ENCODE data around the gene ATP6V0A1. TPM values are rescaled to one million over a fixed set of nuclear protein-coding genes. Genes with fewer than 3 reads are reported as not detected.
"Not testable (repeated sequence)": the region's sequence is repeated elsewhere in the genome, so short reads cannot be mapped to it uniquely, and the experiment has no call there.

The ATP6V0A1 gene
- total and polyA plus RNA-seq, 4 donors, result 71.1 to 321 (median 199) TPM

GRCh38 chr17:42535155-42536047 is 76.7 kb downstream of the ATP6V0A1 start:
- peak overlapping the region; percentile 78 for H3K27ac ChIP-seq (ENCODE audit: low read depth, low read length)
- H3K27me3 ChIP-seq (ENCODE audit: control insufficient read depth, insufficient read depth, low read length), result no peaks in the 10 kb centered on the region
- peaks cover 26% of the 10 kb centered on the region for H3K4me1 ChIP-seq (ENCODE audit: control insufficient read depth, insufficient read depth, low read length)
- DNase-seq (ENCODE audit: low read depth in 4 of 6, low spot score in 6 of 6), result no peak
- no peaks in the 10 kb centered on the region for H3K9me3 ChIP-seq (ENCODE audit: control insufficient read depth, insufficient read depth, low read length)
- WGBS (ENCODE audit: insufficient coverage), result 30% methylated on average over 20 of the region's 26 CpGs
- H3K4me3 ChIP-seq (ENCODE audit: low read depth, low read length), result peak overlapping the region; percentile 54
- H3K36me3 ChIP-seq (ENCODE audit: control insufficient read depth, insufficient read depth, low read length), result peaks cover 25% of the 10 kb centered on the region

- Histone ChIP-seq H3K27ac (ENCODE audit: low read depth, low read length) (peak within 1 kb of the TSS; percentile 78), H3K4me3 (ENCODE audit: low read depth, low read length) (peak within 1 kb of the TSS; percentile 54), H3K9me3 (ENCODE audit: control insufficient read depth, insufficient read depth, low read length) (no peaks in the 10 kb centered on the region), H3K27me3 (ENCODE audit: control insufficient read depth, insufficient read depth, low read length) (no peaks in the 10 kb centered on the region), H3K36me3 (ENCODE audit: control insufficient read depth, insufficient read depth, low read length) (peaks cover 31% of the 10 kb centered on the region), H3K4me1 (ENCODE audit: control insufficient read depth, insufficient read depth, low read length) (peaks cover 26% of the 10 kb centered on the region)
- under 1% methylated on average over 40 of the region's 40 CpGs for WGBS (ENCODE audit: insufficient coverage)
- DNase-seq (ENCODE audit: low read depth in 4 of 6, low spot score in 6 of 6), result peak in 5 of 6 donors; percentile 76 to 96 (median 89)
These were observed 77.3 kb downstream of the ATP6V0A1 start, which contains the start of gene NAGLU for GRCh38 chr17:42536048-42536371. TSS of gene NAGLU (plus strand) at chr17:42536241. CDS start at chr17:42536273, 32 bp downstream.

DNA sequence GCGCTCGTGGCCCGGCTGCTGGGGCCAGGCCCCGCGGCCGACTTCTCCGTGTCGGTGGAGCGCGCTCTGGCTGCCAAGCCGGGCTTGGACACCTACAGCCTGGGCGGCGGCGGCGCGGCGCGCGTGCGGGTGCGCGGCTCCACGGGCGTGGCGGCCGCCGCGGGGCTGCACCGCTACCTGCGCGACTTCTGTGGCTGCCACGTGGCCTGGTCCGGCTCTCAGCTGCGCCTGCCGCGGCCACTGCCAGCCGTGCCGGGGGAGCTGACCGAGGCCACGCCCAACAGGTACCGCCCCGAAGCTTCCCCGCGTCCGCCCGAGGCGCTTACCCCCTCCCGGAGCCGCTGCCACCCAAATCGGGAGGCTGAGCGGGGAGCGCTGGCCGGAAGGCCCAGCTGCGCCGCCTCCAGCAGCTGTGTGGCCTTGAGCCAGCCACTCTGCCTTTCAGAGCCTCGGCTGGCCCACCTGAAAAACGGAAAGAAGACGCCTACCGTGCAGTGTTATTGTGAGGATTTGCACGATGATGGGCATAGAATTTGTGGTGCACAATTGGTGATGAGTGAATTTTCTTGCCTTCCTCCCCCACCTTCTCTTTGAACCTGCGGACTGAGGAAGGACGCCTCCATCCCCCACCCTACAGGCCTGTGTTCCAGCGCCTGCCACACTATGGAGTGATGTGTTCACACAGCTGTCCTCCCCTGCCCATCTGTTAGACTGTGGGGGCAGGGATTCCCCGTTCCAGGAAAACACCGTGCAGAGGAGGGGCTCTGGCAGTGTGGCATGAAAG is 77.9 kb downstream of the ATP6V0A1 start:
- DNase-seq (ENCODE audit: low read depth in 4 of 6, low spot score in 6 of 6), result peak in 3 of 6 donors; percentile 33 to 81 (median 72)
- Histone ChIP-seq H3K9me3 (ENCODE audit: control insufficient read depth, insufficient read depth, low read length) (no peaks in the 10 kb centered on the region), H3K4me3 (ENCODE audit: low read depth, low read length) (peak overlapping the region; percentile 54), H3K4me1 (ENCODE audit: control insufficient read depth, insufficient read depth, low read length) (peaks cover 26% of the 10 kb centered on the region), H3K27me3 (ENCODE audit: control insufficient read depth, insufficient read depth, low read length) (no peaks in the 10 kb centered on the region), H3K27ac (ENCODE audit: low read depth, low read length) (peak overlapping the region; percentile 8), H3K36me3 (ENCODE audit: control insufficient read depth, insufficient read depth, low read length) (peaks cover 36% of the 10 kb centered on the region)
- WGBS (ENCODE audit: insufficient coverage), result under 1% methylated on average over 58 of the region's 65 CpGs

DNA sequence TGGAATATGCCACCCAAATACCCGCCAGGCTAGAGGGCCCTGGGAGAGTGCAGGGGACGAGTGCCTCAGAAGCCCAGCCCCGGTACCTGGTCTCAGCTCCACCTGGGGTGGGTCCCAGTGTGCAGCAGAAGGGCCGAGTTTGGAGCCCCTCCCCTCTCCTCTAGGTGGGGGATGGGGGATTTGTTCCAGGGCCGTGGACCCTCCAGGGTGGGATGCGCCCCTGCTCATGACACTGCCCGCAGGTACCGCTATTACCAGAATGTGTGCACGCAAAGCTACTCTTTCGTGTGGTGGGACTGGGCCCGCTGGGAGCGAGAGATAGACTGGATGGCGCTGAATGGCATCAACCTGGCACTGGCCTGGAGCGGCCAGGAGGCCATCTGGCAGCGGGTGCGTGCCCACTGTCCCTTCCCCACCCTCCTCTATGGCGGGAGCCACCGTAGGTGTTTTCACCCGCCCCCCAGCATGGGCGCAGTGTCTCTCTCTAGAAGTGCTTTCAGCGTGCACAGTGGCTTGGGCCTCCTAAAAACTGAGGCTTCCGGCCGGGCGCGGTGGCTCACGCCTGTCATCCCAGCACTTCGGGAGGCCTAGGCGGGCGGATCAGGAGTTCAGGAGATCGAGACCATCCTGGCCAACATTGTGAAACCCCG is 78.6 kb downstream of the ATP6V0A1 start:
- WGBS (ENCODE audit: insufficient coverage), result 91% methylated on average over 20 of the region's 31 CpGs
- peak overlapping the region; percentile 8 for H3K27ac ChIP-seq (ENCODE audit: low read depth, low read length)
- no peaks in the 10 kb centered on the region for H3K27me3 ChIP-seq (ENCODE audit: control insufficient read depth, insufficient read depth, low read length)
- H3K4me3 ChIP-seq (ENCODE audit: low read depth, low read length), result peak overlapping the region; percentile 54
- H3K4me1 ChIP-seq (ENCODE audit: control insufficient read depth, insufficient read depth, low read length), result peaks cover 26% of the 10 kb centered on the region
- DNase-seq (ENCODE audit: low read depth in 4 of 6, low spot score in 6 of 6), result no peak
- no peaks in the 10 kb centered on the region for H3K9me3 ChIP-seq (ENCODE audit: control insufficient read depth, insufficient read depth, low read length)
- peaks cover 43% of the 10 kb centered on the region for H3K36me3 ChIP-seq (ENCODE audit: control insufficient read depth, insufficient read depth, low read length)

- WGBS (ENCODE audit: insufficient coverage), result 100% methylated on average over 3 of the region's 5 CpGs
- no peak for DNase-seq (ENCODE audit: low read depth in 4 of 6, low spot score in 6 of 6)
- no peak overlapping the region for H3K4me3 ChIP-seq (ENCODE audit: low read depth, low read length)
- H3K36me3 ChIP-seq (ENCODE audit: control insufficient read depth, insufficient read depth, low read length), result peaks cover 50% of the 10 kb centered on the region
- H3K27ac ChIP-seq (ENCODE audit: low read depth, low read length), result no peak overlapping the region
- H3K4me1 ChIP-seq (ENCODE audit: control insufficient read depth, insufficient read depth, low read length), result peaks cover 26% of the 10 kb centered on the region
- H3K27me3 ChIP-seq (ENCODE audit: control insufficient read depth, insufficient read depth, low read length), result no peaks in the 10 kb centered on the region
- H3K9me3 ChIP-seq (ENCODE audit: control insufficient read depth, insufficient read depth, low read length), result no peaks in the 10 kb centered on the region
These were observed 79.3 kb downstream of the ATP6V0A1 start for GRCh38 chr17:42537826-42538451.

DNA sequence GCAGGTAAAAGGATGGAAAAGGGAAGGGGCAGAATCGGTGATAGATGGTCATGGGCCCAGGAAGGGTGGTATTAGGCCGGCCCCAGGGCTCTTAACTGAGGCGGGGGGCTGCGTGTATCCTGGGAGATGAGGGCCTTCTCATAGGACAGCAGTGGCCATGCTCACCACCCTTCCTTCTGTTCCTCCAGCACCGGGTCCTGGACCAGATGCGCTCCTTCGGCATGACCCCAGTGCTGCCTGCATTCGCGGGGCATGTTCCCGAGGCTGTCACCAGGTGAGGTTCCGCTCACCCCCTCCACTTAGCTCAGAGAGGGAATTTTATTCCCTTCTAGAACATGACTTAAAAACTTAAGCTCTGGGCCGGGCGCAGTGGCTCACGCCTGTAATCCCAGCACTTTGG is 79.8 kb downstream of the ATP6V0A1 start:
- 97% methylated on average over 10 of the region's 14 CpGs for WGBS (ENCODE audit: insufficient coverage)
- H3K9me3 ChIP-seq (ENCODE audit: control insufficient read depth, insufficient read depth, low read length), result no peaks in the 10 kb centered on the region
- no peak overlapping the region for H3K27ac ChIP-seq (ENCODE audit: low read depth, low read length)
- H3K4me3 ChIP-seq (ENCODE audit: low read depth, low read length), result no peak overlapping the region
- peaks cover 55% of the 10 kb centered on the region for H3K36me3 ChIP-seq (ENCODE audit: control insufficient read depth, insufficient read depth, low read length)
- DNase-seq (ENCODE audit: low read depth in 4 of 6, low spot score in 6 of 6), result no peak
- H3K4me1 ChIP-seq (ENCODE audit: control insufficient read depth, insufficient read depth, low read length), result peaks cover 26% of the 10 kb centered on the region
- no peaks in the 10 kb centered on the region for H3K27me3 ChIP-seq (ENCODE audit: control insufficient read depth, insufficient read depth, low read length)

- not testable (repeated sequence) for H3K27ac ChIP-seq (ENCODE audit: low read depth, low read length); H3K4me3 ChIP-seq (ENCODE audit: low read depth, low read length); H3K9me3 ChIP-seq (ENCODE audit: control insufficient read depth, insufficient read depth, low read length); H3K27me3 ChIP-seq (ENCODE audit: control insufficient read depth, insufficient read depth, low read length); DNase-seq (ENCODE audit: low read depth in 4 of 6, low spot score in 6 of 6)
- Histone ChIP-seq H3K4me1 (ENCODE audit: control insufficient read depth, insufficient read depth, low read length) (peaks cover 19% of the 10 kb centered on the region), H3K36me3 (ENCODE audit: control insufficient read depth, insufficient read depth, low read length) (peaks cover 66% of the 10 kb centered on the region)
- 95% methylated on average over 4 of the region's 4 CpGs for WGBS (ENCODE audit: insufficient coverage)
These were observed 81.9 kb downstream of the ATP6V0A1 start for GRCh38 chr17:42540558-42540957.

GRCh38 chr17:42541041-42541833 is 82.6 kb downstream of the ATP6V0A1 start:
- H3K4me3 ChIP-seq (ENCODE audit: low read depth, low read length), result no peak overlapping the region
- H3K4me1 ChIP-seq (ENCODE audit: control insufficient read depth, insufficient read depth, low read length), result peaks cover 14% of the 10 kb centered on the region
- no peaks in the 10 kb centered on the region for H3K9me3 ChIP-seq (ENCODE audit: control insufficient read depth, insufficient read depth, low read length)
- WGBS (ENCODE audit: insufficient coverage), result 93% methylated on average over 11 of the region's 17 CpGs
- no peak for DNase-seq (ENCODE audit: low read depth in 4 of 6, low spot score in 6 of 6)
- H3K36me3 ChIP-seq (ENCODE audit: control insufficient read depth, insufficient read depth, low read length), result peaks cover 66% of the 10 kb centered on the region
- no peak overlapping the region for H3K27ac ChIP-seq (ENCODE audit: low read depth, low read length)
- H3K27me3 ChIP-seq (ENCODE audit: control insufficient read depth, insufficient read depth, low read length), result no peaks in the 10 kb centered on the region
